CD4-positive, alpha-beta memory T cell (primary cell): ENCODE data around the gene NDE1. TPM values are rescaled to one million over a fixed set of nuclear protein-coding genes. Genes with fewer than 3 reads are reported as not detected.

Experiments used
- CTCF ChIA-PET: fragments of 350-600 bp; sonication (Branson Sonifier 250); formaldehyde crosslinking; loops from one replicate; lab custom pipeline; 2021; ENCODE audit warnings: inconsistent platforms; ENCODE audit not compliant: partially characterized antibody; lab: Charles Lee
- POLR2A ChIA-PET: fragments of 350-600 bp; sonication (Branson Sonifier 250); formaldehyde crosslinking; loops from one replicate; lab custom pipeline; 2021; ENCODE audit not compliant: partially characterized antibody; lab: Charles Lee
- DNase-seq, 5 donors: peaks; one replicate each; pipeline versions ENCODE4 v3.0.0 to v3.0.0-alpha.2; 2020 to 2022; ENCODE audit warnings: mixed read lengths in 1 of 5
- H3K27ac ChIP-seq: one replicate; pipeline ENCODE4 v1.7.0; 2013; ENCODE audit warnings: low read depth, low read length
- H3K27me3 ChIP-seq: 2 replicates; pipeline ENCODE4 v1.7.0; 2013; ENCODE audit warnings: mild to moderate bottlenecking, low read length, moderate library complexity; ENCODE audit not compliant: insufficient read depth
- H3K36me3 ChIP-seq: 2 replicates; pipeline ENCODE4 v1.7.0; 2013; ENCODE audit warnings: mild to moderate bottlenecking, low read length, moderate library complexity; ENCODE audit not compliant: insufficient read depth
- H3K4me1 ChIP-seq: 2 replicates; pipeline ENCODE4 v1.7.0; 2013; ENCODE audit warnings: mild to moderate bottlenecking, low read length, moderate library complexity; ENCODE audit not compliant: insufficient read depth
- H3K4me3 ChIP-seq, 2 donors: one replicate each; pipeline ENCODE4 v1.7.0; 2013; ENCODE audit warnings: low read length in 2 of 2, mild to moderate bottlenecking in 1 of 2
- H3K9me3 ChIP-seq, 2 donors: one replicate each; pipeline ENCODE4 v1.7.0; 2013; ENCODE audit warnings: low read length in 2 of 2, control low read depth in 1 of 2; ENCODE audit not compliant: control insufficient read depth in 1 of 2
- H3K27ac Mint-ChIP-seq, 7 donors: one replicate each; pipeline ENCODE4 v1.8.0; 2020 to 2021; ENCODE audit warnings: mixed read lengths in 7 of 7, mild to moderate bottlenecking in 6 of 7, inconsistent platforms in 3 of 7, moderate library complexity in 3 of 7
- H3K27me3 Mint-ChIP-seq, 2 donors: one replicate each; pipeline ENCODE4 v1.8.0; 2020 to 2021; ENCODE audit warnings: mixed read lengths in 2 of 2
- H3K36me3 Mint-ChIP-seq, 2 donors: one replicate each; pipeline ENCODE4 v1.8.0; 2020 to 2021; ENCODE audit warnings: mixed read lengths in 2 of 2, inconsistent platforms in 1 of 2, mild to moderate bottlenecking in 1 of 2
- H3K4me1 Mint-ChIP-seq, 4 donors: one replicate each; pipeline ENCODE4 v1.8.0; 2020 to 2021; ENCODE audit warnings: mixed read lengths in 4 of 4, mild to moderate bottlenecking in 1 of 4
- H3K4me3 Mint-ChIP-seq, 8 donors: one replicate each; pipeline ENCODE4 v1.8.0; 2020 to 2021; ENCODE audit warnings: mixed read lengths in 8 of 8, mild to moderate bottlenecking in 7 of 8, moderate library complexity in 6 of 8, inconsistent platforms in 3 of 8
- H3K9me3 Mint-ChIP-seq, 8 donors: one replicate each; pipeline ENCODE4 v1.8.0; 2020 to 2021; ENCODE audit warnings: mixed read lengths in 8 of 8, mild to moderate bottlenecking in 5 of 8, inconsistent platforms in 3 of 8, moderate library complexity in 1 of 8
- intact Hi-C: fragments of 100-400 bp; cut with micrococcal nuclease; formaldehyde crosslinking; loops from one replicate; pipeline ENCODE4 v1.15.1; 2023
- polyA plus RNA-seq, 2 donors: library from polyadenylated mRNA; unstranded; fragments of 300-500 nt; fragmentation: Illumina TruSeq; gene quantifications; one replicate each; pipeline ENCODE4 v1.2.3, GENCODE V29; 2021
- total RNA-seq, 2 experiments: library from RNA; stranded (reverse); gene quantifications; one replicate each; pipeline ENCODE4 v1.2.3, GENCODE V29; 2021

NDE1 gene
- total and polyA plus RNA-seq, 4 experiments from 2014 or later = 15.3 to 128 (median 93.8) TPM

DNA sequence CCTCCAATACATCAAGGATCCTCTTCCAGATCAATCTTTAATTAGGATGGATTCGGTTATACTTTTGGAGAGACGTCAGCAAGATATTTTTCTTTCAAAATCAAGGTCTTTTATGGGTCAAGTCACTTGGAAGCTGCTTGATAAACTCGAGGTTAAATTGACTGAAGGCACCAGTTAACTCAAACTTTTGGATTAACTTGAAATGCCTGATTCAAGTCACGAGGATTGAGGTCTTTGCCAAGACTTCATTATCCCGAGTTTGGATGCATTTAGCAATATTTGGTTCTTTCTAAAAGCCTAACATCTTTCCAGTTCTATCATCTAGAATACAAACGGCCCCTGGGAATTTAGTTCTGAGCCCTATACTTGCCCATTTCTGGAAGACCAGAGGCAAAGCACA lies 123.9 kb downstream of the NDE1 start:
- Mint-ChIP-seq H3K9me3 (no peaks in the 10 kb centered on the region), H3K4me1 (no peaks in the 10 kb centered on the region), H3K27ac (no peak overlapping the region), H3K27me3 (peaks cover 9 to 11% of the 10 kb centered on the region in 2 donors), H3K4me3 (no peak overlapping the region), H3K36me3 (no peaks in the 10 kb centered on the region)
- ChIA-PET CTCF (interaction anchor here (1.8 kb wide), 1 partner anchor 10 kb away, joined by 5 read pairs; no protein-coding TSS in a partner anchor), POLR2A (no interaction called here)
- intact Hi-C loops = no loop called here
- no peaks in the 10 kb centered on the region for H3K4me1 ChIP-seq
- H3K27me3 ChIP-seq = no peaks in the 10 kb centered on the region
- no peak for DNase-seq
- no peaks in the 10 kb centered on the region for H3K36me3 ChIP-seq
- H3K4me3 ChIP-seq = no peak overlapping the region
- no peak overlapping the region for H3K27ac ChIP-seq
- no peaks in the 10 kb centered on the region for H3K9me3 ChIP-seq

DNA sequence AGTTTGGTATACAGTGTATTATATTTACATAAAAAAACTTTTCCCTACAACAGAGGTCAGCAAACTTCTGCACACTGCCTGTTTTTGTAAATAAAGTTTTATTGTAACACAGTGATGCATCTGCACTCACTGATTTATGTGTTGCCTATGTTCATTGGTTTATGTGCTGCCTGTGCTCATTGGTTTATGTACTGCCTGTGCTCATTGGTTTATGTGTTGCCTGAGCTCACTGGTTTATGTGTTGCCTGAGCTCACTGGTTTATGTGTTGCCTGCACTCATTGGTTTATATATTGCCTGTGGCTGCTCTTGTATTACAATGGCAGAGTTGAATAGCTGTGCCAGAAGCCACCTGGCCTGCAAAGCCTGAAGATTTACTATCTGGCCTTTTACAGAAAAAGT lies 125.2 kb downstream of the NDE1 start:
- Histone ChIP-seq H3K4me3 (no peak overlapping the region), H3K27me3 (no peaks in the 10 kb centered on the region), H3K9me3 (no peaks in the 10 kb centered on the region), H3K4me1 (no peaks in the 10 kb centered on the region), H3K27ac (no peak overlapping the region), H3K36me3 (no peaks in the 10 kb centered on the region)
- CTCF ChIA-PET = interaction anchor here (1.2 kb wide), 1 partner anchor 10 kb away, joined by 3 read pairs; no protein-coding TSS in a partner anchor
- intact Hi-C loops = no loop called here
- H3K9me3 Mint-ChIP-seq = no peaks in the 10 kb centered on the region
- no peaks in the 10 kb centered on the region for H3K36me3 Mint-ChIP-seq
- POLR2A ChIA-PET = no interaction called here
- peaks cover 9 to 11% of the 10 kb centered on the region in 2 donors for H3K27me3 Mint-ChIP-seq
- no peaks in the 10 kb centered on the region for H3K4me1 Mint-ChIP-seq
- H3K27ac Mint-ChIP-seq = no peak overlapping the region
- H3K4me3 Mint-ChIP-seq = no peak overlapping the region
- DNase-seq = no peak

DNA sequence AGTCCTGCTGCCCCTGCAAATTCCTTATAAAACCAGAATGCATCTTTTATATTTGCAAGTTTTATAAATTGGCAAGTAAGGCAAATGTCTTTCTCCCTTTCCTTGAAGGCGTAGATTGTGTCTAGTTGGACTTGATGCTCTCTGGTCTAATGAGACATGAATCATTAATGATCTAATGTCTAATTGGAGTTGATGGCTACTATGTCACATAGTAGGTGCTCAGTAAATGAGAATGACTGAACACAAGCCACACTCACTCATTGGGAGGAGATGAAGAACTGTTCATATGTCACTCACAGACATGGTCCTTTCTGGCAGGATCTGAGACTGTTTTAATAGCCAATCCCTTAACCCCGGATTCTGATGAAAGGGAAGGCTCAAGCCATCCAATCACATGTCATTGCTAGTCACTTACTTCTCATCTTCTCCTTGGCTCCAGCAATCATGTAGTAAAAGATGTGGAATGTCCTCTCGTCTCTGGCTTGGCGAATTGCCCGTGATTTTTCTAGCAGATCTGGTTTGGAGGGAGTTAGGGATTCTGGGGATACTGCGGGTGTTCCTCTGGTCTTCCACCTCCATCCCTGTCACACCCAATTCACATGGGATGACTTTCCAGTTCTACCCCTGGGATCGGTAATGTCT lies 125.7 kb downstream of the NDE1 start:
- intact Hi-C loops = no loop called here
- CTCF ChIA-PET = no interaction called here
- no peaks in the 10 kb centered on the region for H3K4me1 ChIP-seq
- POLR2A ChIA-PET = no interaction called here
- H3K36me3 Mint-ChIP-seq = no peaks in the 10 kb centered on the region
- no peak overlapping the region for H3K27ac Mint-ChIP-seq
- peaks cover 9 to 13% of the 10 kb centered on the region in 2 donors for H3K27me3 Mint-ChIP-seq
- H3K36me3 ChIP-seq = no peaks in the 10 kb centered on the region
- no peak for DNase-seq
- no peak overlapping the region for H3K4me3 ChIP-seq
- no peak overlapping the region for H3K27ac ChIP-seq
- H3K9me3 ChIP-seq = no peaks in the 10 kb centered on the region
- H3K4me3 Mint-ChIP-seq = no peak overlapping the region
- no peaks in the 10 kb centered on the region for H3K27me3 ChIP-seq
- H3K4me1 Mint-ChIP-seq = no peaks in the 10 kb centered on the region
- no peaks in the 10 kb centered on the region for H3K9me3 Mint-ChIP-seq

Other genes starting within 250 kb of the NDE1 start
- gene BMERB1, start 215.7 kb upstream of the NDE1 start, total RNA-seq = 1 to 10 TPM; 3.6 to 4.0 TPM
- gene BMERB1, start 215.7 kb upstream of the NDE1 start, polyA plus RNA-seq = 1 to 10 TPM in 1 of 2 donors, under 1 TPM in 1; 0.43 to 1.7 TPM
- 100 to 1,000 TPM; 223 to 235 TPM for gene MARF1, start 7.1 kb upstream of the NDE1 start, total RNA-seq
- gene MARF1, start 7.1 kb upstream of the NDE1 start, polyA plus RNA-seq = 10 to 100 TPM in 1 of 2 donors, 1 to 10 TPM in 1; 6.8 to 19.7 TPM
- gene MYH11, start 206.8 kb downstream of the NDE1 start, total RNA-seq = under 1 TPM in 1 of 2 experiments, not detected in 1; 0.26 TPM
- gene MYH11, start 206.8 kb downstream of the NDE1 start, polyA plus RNA-seq = 1 to 10 TPM in 1 of 2 donors, not detected in 1; 1.9 TPM
- gene CEP20, start 238.4 kb downstream of the NDE1 start, total RNA-seq = 10 to 100 TPM; 22.3 to 30.4 TPM
- gene CEP20, start 238.4 kb downstream of the NDE1 start, polyA plus RNA-seq = 10 to 100 TPM; 27.9 to 42.0 TPM